Right hindlimb (tissue), 1 donor: ENCODE results near the gene KMT2D.

Experiments
- DNase-seq: peaks from one replicate; pipeline ENCODE4 v3.0.0-alpha.2; 2018

KMT2D gene

GRCh38 chr12:49060237-49061156 lies at the start of gene KMT2D:
KMT2D (minus strand) TSS chr12:49060794; CDS start chr12:49055324, 5,470 bp downstream.
- peak; percentile 96 for DNase-seq

GRCh38 chr12:49109641-49110463 lies 49.3 kb upstream of the KMT2D start:
- peak; percentile 65 for DNase-seq

- peak; percentile 45 for DNase-seq
Measured at GRCh38 chr12:49108958-49109404, 48.4 kb upstream of the KMT2D start.

GRCh38 chr12:49105504-49106084 lies 45.0 kb upstream of the KMT2D start:
- DNase-seq = peak; percentile 48

GRCh38 chr12:49104822-49105221 lies 44.2 kb upstream of the KMT2D start:
- no peak for DNase-seq

- DNase-seq = no peak
Measured at GRCh38 chr12:49100380-49100779, 39.8 kb upstream of the KMT2D start.

- no peak for DNase-seq
Measured at GRCh38 chr12:49098703-49099102, 38.1 kb upstream of the KMT2D start.

- DNase-seq = peak; percentile 45
Measured at GRCh38 chr12:49098035-49098451, 37.4 kb upstream of the KMT2D start.

GRCh38 chr12:49097381-49097780 lies 36.8 kb upstream of the KMT2D start:
- DNase-seq = no peak

GRCh38 chr12:49094975-49095365 lies 34.4 kb upstream of the KMT2D start:
- no peak for DNase-seq

- DNase-seq = peak; percentile 50
Measured at GRCh38 chr12:49094160-49094974, 33.8 kb upstream of the KMT2D start, which contains the start of gene DHH. DHH (minus strand) TSS chr12:49094801; CDS start chr12:49094512, 289 bp downstream.

GRCh38 chr12:49093792-49094159 lies 33.2 kb upstream of the KMT2D start:
- no peak for DNase-seq

GRCh38 chr12:49092816-49093406 lies 32.3 kb upstream of the KMT2D start:
- no peak for DNase-seq

GRCh38 chr12:49092086-49092815 lies 31.7 kb upstream of the KMT2D start:
- peak; percentile 46 for DNase-seq

GRCh38 chr12:49091836-49092085 lies 31.2 kb upstream of the KMT2D start:
- no peak for DNase-seq

- no peak for DNase-seq
Measured at GRCh38 chr12:49091056-49091835, 30.7 kb upstream of the KMT2D start.

- peak; percentile 73 for DNase-seq
Measured at GRCh38 chr12:49089821-49090773, 29.5 kb upstream of the KMT2D start.

GRCh38 chr12:49088932-49089330 lies 28.3 kb upstream of the KMT2D start:
- no peak for DNase-seq
